Measurements from ENCODE around the gene RCSD1. TPM values are rescaled to one million over a fixed set of nuclear protein-coding genes. Genes with fewer than 3 reads are reported as not detected.

The RCSD1 gene
- total and polyA plus RNA-seq, 2 donors (not counting 3 experiments of a cell fraction or from before 2014, with no cell fraction given) = 0.08 to 1.00 TPM

DNA sequence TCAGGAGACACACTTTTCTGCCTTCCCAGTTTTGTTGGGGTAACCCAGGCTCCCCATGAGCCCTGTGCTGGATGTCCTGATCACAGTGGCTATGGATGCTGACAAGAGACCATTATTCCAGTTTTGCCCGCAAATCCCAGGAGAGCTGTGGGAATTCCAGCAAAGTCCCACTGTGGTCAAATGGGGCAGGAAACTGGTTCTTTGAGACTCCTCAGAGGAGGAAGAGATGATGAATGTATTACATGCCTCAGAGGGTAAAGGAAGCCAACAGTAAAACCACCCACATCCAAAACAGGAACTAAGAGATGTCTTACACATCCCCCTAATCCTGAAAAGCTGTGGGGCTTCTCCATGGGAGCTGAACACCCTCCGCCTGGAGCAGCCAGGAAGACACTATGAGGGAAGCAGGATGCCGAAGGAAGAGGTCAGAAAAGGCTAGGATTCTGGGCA is 78.9 kb downstream of the RCSD1 start:
- H3K27ac ChIP-seq (ENCODE audit: insufficient read depth, low read depth, low read length) = no peak overlapping the region
- no peak for TF ChIP-seq MYC (IDR thresholded peaks at IDR 0.05; ENCODE audit: low read depth, low read length)
- TF ChIP-seq FOS (IDR thresholded peaks at IDR 0.05; ENCODE audit: borderline replicate concordance, insufficient read depth, low read length) = peak; percentile 29
- no peak for TF ChIP-seq JUN (IDR thresholded peaks at IDR 0.05; ENCODE audit: borderline replicate concordance, insufficient read depth, insufficient read length, low read depth)
- H3K4me3 ChIP-seq (replicated peaks in 1 of 3; ENCODE audit: insufficient read depth in 1 of 3, low read depth in 1 of 3, low read length in 3 of 3) = no peak overlapping the region
- peaks cover 11% of the 10 kb centered on the region for H3K4me1 ChIP-seq (ENCODE audit: control insufficient read depth, extremely low read depth, insufficient read depth, low read length)
- peaks cover 27 to 42% of the 10 kb centered on the region in 2 experiments for H3K27me3 ChIP-seq (ENCODE audit: control insufficient read depth in 2 of 2, insufficient read depth in 2 of 2, low read length in 2 of 2)
- FAIRE-seq (no peak), DNase-seq (ENCODE audit: low read depth, low spot score) (no peak)
- H3K9me1 ChIP-seq (replicated peaks; ENCODE audit: control insufficient read depth, extremely low read depth, insufficient read depth, low read length) = no peaks in the 10 kb centered on the region
- no peak overlapping the region for H2AFZ ChIP-seq (ENCODE audit: low read depth, low read length)
- H3K4me2 ChIP-seq (ENCODE audit: insufficient read depth, low read length) = no peak overlapping the region
- no peaks in the 10 kb centered on the region for H3K79me2 ChIP-seq (ENCODE audit: control insufficient read depth, insufficient read depth, low read length)
- dilution Hi-C loops (cut with MboI; ENCODE audit: extremely low pct_ligation_motif_present, low sequenced_read_pairs) (no loop called here), intact Hi-C loops (cut with micrococcal nuclease) (no loop called here)
- H3K36me3 ChIP-seq (ENCODE audit: control insufficient read depth in 2 of 2, extremely low read depth in 1 of 2, insufficient read depth in 2 of 2, low read length in 2 of 2) = no peaks in the 10 kb centered on the region
- ChIA-PET CTCF (interaction anchor here (0.6 to 0.9 kb wide), 4 partner anchors 21 to 373 kb away, joined by 3 to 4 read pairs (median 3); no protein-coding TSS in a partner anchor), POLR2A (no interaction called here)
- no TSS peak for BruUV-seq (replicated peaks)
- H3K9me3 ChIP-seq (replicated peaks; ENCODE audit: control insufficient read depth, insufficient read depth, low read length) = no peaks in the 10 kb centered on the region
- no peak overlapping the region for H3K9ac ChIP-seq (replicated peaks; ENCODE audit: extremely low read depth, insufficient read depth, low read length)
- H4K20me1 ChIP-seq (replicated peaks; ENCODE audit: control insufficient read depth, extremely low read depth, insufficient read depth, low read length) = no peaks in the 10 kb centered on the region

DNA sequence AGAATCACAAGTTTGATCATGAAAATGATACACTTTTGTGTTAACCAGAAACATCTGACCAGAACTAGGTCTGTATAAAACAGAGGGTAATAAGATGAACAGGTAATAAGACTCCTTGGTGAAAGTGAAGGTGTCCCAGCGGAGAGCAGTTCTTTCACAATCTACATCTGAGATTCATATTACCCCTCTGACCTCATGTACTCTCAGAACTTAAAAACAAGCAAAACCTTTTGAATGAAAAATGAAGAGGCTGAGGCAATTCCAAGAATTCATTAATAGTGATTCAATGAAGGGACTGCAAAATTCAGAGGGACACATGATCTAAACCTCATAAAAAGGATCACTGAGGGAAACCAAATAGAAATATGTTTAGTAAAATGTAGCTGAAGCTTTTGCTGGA is 80.8 kb downstream of the RCSD1 start:
- Histone ChIP-seq H3K4me3 (replicated peaks in 1 of 3; ENCODE audit: insufficient read depth in 1 of 3, low read depth in 1 of 3, low read length in 3 of 3) (no peak overlapping the region), H3K27me3 (ENCODE audit: control insufficient read depth in 2 of 2, insufficient read depth in 2 of 2, low read length in 2 of 2) (peaks cover 18 to 23% of the 10 kb centered on the region in 2 experiments), H3K9me1 (replicated peaks; ENCODE audit: control insufficient read depth, extremely low read depth, insufficient read depth, low read length) (no peaks in the 10 kb centered on the region), H3K9ac (replicated peaks; ENCODE audit: extremely low read depth, insufficient read depth, low read length) (no peak overlapping the region), H3K27ac (ENCODE audit: insufficient read depth, low read depth, low read length) (no peak overlapping the region), H3K79me2 (ENCODE audit: control insufficient read depth, insufficient read depth, low read length) (no peaks in the 10 kb centered on the region), H4K20me1 (replicated peaks; ENCODE audit: control insufficient read depth, extremely low read depth, insufficient read depth, low read length) (no peaks in the 10 kb centered on the region), H3K9me3 (replicated peaks; ENCODE audit: control insufficient read depth, insufficient read depth, low read length) (no peaks in the 10 kb centered on the region), H2AFZ (ENCODE audit: low read depth, low read length) (no peak overlapping the region), H3K36me3 (ENCODE audit: control insufficient read depth in 2 of 2, extremely low read depth in 1 of 2, insufficient read depth in 2 of 2, low read length in 2 of 2) (no peaks in the 10 kb centered on the region), H3K4me2 (ENCODE audit: insufficient read depth, low read length) (no peak overlapping the region), H3K4me1 (ENCODE audit: control insufficient read depth, extremely low read depth, insufficient read depth, low read length) (peaks cover 12% of the 10 kb centered on the region)
- CTCF ChIA-PET = no interaction called here
- dilution Hi-C loops (cut with MboI; ENCODE audit: extremely low pct_ligation_motif_present, low sequenced_read_pairs) = no loop called here
- no peak for TF ChIP-seq FOS (IDR thresholded peaks at IDR 0.05; ENCODE audit: borderline replicate concordance, insufficient read depth, low read length)
- no peak for TF ChIP-seq JUN (IDR thresholded peaks at IDR 0.05; ENCODE audit: borderline replicate concordance, insufficient read depth, insufficient read length, low read depth)
- TF ChIP-seq EZH2 (IDR thresholded peaks at IDR 0.05; ENCODE audit: borderline replicate concordance, low read depth, low read length, severe bottlenecking) = no peak
- TF ChIP-seq, protein P1, sequence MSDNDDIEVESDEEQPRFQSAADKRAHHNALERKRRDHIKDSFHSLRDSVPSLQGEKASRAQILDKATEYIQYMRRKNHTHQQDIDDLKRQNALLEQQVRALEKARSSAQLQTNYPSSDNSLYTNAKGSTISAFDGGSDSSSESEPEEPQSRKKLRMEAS (IDR thresholded peaks at IDR 0.05; ENCODE audit: insufficient read depth, insufficient read length) = no peak
- TF ChIP-seq POLR2AphosphoS5 (IDR thresholded peaks at IDR 0.05; ENCODE audit: insufficient read depth, low read depth, low read length) = no peak
- TF ChIP-seq GATA2 (IDR thresholded peaks at IDR 0.05; ENCODE audit: insufficient read depth, insufficient read length, low read depth, low read length) = no peak
- TF ChIP-seq, protein P2, sequence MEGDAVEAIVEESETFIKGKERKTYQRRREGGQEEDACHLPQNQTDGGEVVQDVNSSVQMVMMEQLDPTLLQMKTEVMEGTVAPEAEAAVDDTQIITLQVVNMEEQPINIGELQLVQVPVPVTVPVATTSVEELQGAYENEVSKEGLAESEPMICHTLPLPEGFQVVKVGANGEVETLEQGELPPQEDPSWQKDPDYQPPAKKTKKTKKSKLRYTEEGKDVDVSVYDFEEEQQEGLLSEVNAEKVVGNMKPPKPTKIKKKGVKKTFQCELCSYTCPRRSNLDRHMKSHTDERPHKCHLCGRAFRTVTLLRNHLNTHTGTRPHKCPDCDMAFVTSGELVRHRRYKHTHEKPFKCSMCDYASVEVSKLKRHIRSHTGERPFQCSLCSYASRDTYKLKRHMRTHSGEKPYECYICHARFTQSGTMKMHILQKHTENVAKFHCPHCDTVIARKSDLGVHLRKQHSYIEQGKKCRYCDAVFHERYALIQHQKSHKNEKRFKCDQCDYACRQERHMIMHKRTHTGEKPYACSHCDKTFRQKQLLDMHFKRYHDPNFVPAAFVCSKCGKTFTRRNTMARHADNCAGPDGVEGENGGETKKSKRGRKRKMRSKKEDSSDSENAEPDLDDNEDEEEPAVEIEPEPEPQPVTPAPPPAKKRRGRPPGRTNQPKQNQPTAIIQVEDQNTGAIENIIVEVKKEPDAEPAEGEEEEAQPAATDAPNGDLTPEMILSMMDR (IDR thresholded peaks at IDR 0.05; ENCODE audit: extremely low read depth in 1 of 2, insufficient read depth in 1 of 2, low read depth in 1 of 2, low read length in 2 of 2) = no peak
- no peak for TF ChIP-seq MYC (IDR thresholded peaks at IDR 0.05; ENCODE audit: low read depth, low read length)
- TF ChIP-seq POLR2A (IDR thresholded peaks at IDR 0.05; ENCODE audit: low read depth, low read length) = no peak
- no peak for FAIRE-seq
- intact Hi-C loops (cut with micrococcal nuclease) = loop anchor here (5.0 to 10.0 kb wide), 2 partner anchors 516 to 1654 kb away; partner anchors contain the start of genes BLZF1, NME7 and SFT2D2
- DNase-seq (ENCODE audit: low read depth, low spot score) = no peak
- BruUV-seq (replicated peaks) = no TSS peak
- POLR2A ChIA-PET = no interaction called here
